ENCODE measurements around the gene HOXD3.

Gene HOXD3

GRCh38 chr2:176122052-176122682, 34.9 kb upstream of the HOXD3 start:
- CTCF ChIA-PET = interaction anchor here (1.9 kb wide), 1 partner anchor 11 kb away, joined by 6 read pairs; no protein-coding TSS in a partner anchor
- POLR2A ChIA-PET (ENCODE audit: low non-redundant PET) = no interaction called here
- TF ChIP-seq CTCF (conservative IDR thresholded peaks at IDR 0.05; ENCODE audit: low read depth) = no peak
- no peak for DNase-seq (ENCODE audit: low spot score)
- no peak overlapping the region for H3K27ac ChIP-seq

GRCh38 chr2:176122683-176123410, 34.3 kb upstream of the HOXD3 start, which contains the start of gene HOXD9:
TSS of gene HOXD9 (plus strand) at chr2:176122719. CDS start at chr2:176122769, 50 bp downstream.
- CTCF ChIA-PET = interaction anchor here (1.9 kb wide), 1 partner anchor 12 kb away, joined by 6 read pairs; no protein-coding TSS in a partner anchor
- POLR2A ChIA-PET (ENCODE audit: low non-redundant PET) = no interaction called here
- DNase-seq (ENCODE audit: low spot score) = no peak
- no peak within 1 kb of the TSS for H3K27ac ChIP-seq
- TF ChIP-seq CTCF (conservative IDR thresholded peaks at IDR 0.05; ENCODE audit: low read depth) = no peak

GRCh38 chr2:176123411-176124109, 33.5 kb upstream of the HOXD3 start:
- TF ChIP-seq CTCF (conservative IDR thresholded peaks at IDR 0.05; ENCODE audit: low read depth) = no peak
- DNase-seq (ENCODE audit: low spot score) = no peak
- POLR2A ChIA-PET (ENCODE audit: low non-redundant PET) = no interaction called here
- H3K27ac ChIP-seq = no peak overlapping the region
- CTCF ChIA-PET = no interaction called here

GRCh38 chr2:176124110-176124946, 32.8 kb upstream of the HOXD3 start:
- no peak for DNase-seq (ENCODE audit: low spot score)
- CTCF ChIA-PET = no interaction called here
- TF ChIP-seq CTCF (conservative IDR thresholded peaks at IDR 0.05; ENCODE audit: low read depth) = no peak
- POLR2A ChIA-PET (ENCODE audit: low non-redundant PET) = no interaction called here
- H3K27ac ChIP-seq = peak overlapping the region; percentile 29

- no peak for TF ChIP-seq CTCF (conservative IDR thresholded peaks at IDR 0.05; ENCODE audit: low read depth)
- no peak for DNase-seq (ENCODE audit: low spot score)
- POLR2A ChIA-PET (ENCODE audit: low non-redundant PET) = interaction anchor here (0.6 kb wide), 1 partner anchor 1578 kb away, joined by 3 read pairs; no protein-coding TSS in a partner anchor
- H3K27ac ChIP-seq = peak overlapping the region; percentile 29
- CTCF ChIA-PET = interaction anchor here (0.7 kb wide), 1 partner anchor 324 kb away, joined by 4 read pairs; no protein-coding TSS in a partner anchor
Observed at GRCh38 chr2:176124947-176125771, 31.9 kb upstream of the HOXD3 start.

Data from RWPE1 (cell line).